ENCODE data around the gene OTUD4.

GRCh38 chr4:145131848-145132247 is 48.5 kb downstream of the OTUD4 start:
- TF ChIP-seq ELK4 (IDR thresholded peaks at IDR 0.05; ENCODE audit: borderline replicate concordance, low read depth, low read length) (no peak), ZNF423 (tag by site-specific recombination; IDR thresholded peaks at IDR 0.05) (no peak), ZBTB10 (tag by site-specific recombination; IDR thresholded peaks at IDR 0.05) (no peak), YY1 (tag by site-specific recombination; IDR thresholded peaks at IDR 0.05) (no peak), ZNF350 (tag by site-specific recombination; IDR thresholded peaks at IDR 0.05) (no peak)
